ENCODE measurements around the gene ACADSB. TPM values are rescaled to one million over a fixed set of nuclear protein-coding genes. Genes with fewer than 3 reads are reported as not detected.
A peak's percentile ranks its signal among the peaks of the same experiment; 100 is the strongest.

The ACADSB gene
- total RNA-seq, 1 experiment from 2014 or later, result 9.6 TPM

DNA sequence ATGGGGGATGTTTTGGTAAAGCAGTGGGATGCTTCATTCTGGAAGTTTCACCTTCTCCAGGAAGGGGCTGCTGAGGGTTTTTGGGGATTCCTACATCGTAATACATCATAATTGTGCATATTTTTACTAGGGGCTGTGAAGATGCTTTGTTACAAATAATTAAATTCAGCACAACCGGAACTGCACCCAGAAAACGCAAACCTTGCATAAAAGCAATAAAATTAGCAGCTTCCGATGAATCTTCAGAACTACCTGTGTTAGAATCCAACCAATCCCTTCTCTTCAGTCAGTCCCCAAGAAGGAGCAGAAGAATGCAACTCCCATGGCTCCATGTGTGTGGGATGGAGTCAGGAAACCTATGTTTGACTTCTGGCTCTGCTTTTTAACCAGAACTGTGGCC is 78.5 kb downstream of the ACADSB start:
- Histone ChIP-seq H3K4me1 (no peaks in the 10 kb centered on the region), H3K27me3 (no peaks in the 10 kb centered on the region), H3K4me3 (no peak overlapping the region), H3K36me3 (no peaks in the 10 kb centered on the region), H3K27ac (no peak overlapping the region), H3K9me3 (replicated peaks) (no peaks in the 10 kb centered on the region)
- DNase-seq, result no peak

DNA sequence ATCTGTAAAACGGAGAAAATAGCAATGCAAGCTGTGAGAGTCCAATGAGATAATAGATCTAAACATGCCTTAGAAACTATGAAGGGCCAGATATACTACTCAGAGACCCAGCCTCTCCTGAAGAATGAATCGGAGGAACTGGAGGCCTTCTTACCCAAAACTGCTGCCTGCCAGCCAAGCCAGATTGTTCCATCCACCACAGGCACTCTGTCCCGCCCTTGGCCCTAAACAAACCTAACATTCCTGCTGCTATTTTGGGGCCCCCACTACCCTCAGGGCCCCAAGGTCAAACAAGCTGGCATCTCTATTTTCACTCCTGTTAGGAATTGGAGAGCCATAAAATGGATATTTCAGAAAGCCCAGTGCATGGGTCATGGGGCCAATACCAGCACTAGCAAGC is 79.0 kb downstream of the ACADSB start:
- no peak for DNase-seq
- Histone ChIP-seq H3K36me3 (no peaks in the 10 kb centered on the region), H3K4me3 (no peak overlapping the region), H3K27me3 (no peaks in the 10 kb centered on the region), H3K27ac (no peak overlapping the region), H3K4me1 (no peaks in the 10 kb centered on the region), H3K9me3 (replicated peaks) (no peaks in the 10 kb centered on the region)

DNA sequence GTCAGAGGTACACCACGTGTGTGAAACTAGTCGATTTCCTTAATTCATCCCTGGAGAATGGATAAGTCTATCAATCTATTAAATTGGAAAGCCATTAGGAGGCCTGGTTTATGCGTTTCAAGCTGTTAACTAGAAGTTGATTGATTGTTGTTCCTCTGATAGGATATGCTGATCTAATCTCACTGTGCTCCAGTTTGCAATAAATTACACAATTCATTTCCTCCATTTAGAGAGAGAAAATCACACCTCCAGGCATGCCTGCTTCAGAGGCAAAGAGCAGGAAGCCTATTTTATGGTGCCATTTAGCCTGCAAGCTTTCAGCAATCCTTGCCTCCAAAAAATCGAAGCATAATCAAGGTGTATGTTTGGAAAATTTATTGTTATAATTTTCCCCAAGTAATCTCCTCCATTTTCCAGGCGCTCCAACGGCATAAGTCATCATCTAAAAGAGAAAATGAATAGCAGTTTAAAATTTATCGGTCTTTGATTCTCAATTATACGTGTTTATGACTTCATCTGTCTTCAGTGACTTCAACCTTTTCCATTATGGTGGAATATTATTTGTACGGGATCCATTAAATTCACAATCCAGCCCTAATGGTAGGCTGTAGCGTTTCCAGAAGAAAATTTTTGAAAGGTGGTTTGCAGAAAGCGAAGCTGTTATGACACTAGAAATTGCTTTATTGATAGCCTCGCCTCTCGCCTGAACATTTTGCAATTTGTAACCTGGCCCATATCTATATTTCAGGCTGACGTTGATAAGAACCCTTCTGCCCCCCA is 84.0 kb downstream of the ACADSB start:
- H3K4me1 ChIP-seq, result no peaks in the 10 kb centered on the region
- no peak for DNase-seq
- H3K27me3 ChIP-seq, result no peaks in the 10 kb centered on the region
- no peak overlapping the region for H3K27ac ChIP-seq
- H3K9me3 ChIP-seq (replicated peaks), result no peaks in the 10 kb centered on the region
- H3K4me3 ChIP-seq, result no peak overlapping the region
- H3K36me3 ChIP-seq, result no peaks in the 10 kb centered on the region

- Histone ChIP-seq H3K36me3 (no peaks in the 10 kb centered on the region), H3K27me3 (no peaks in the 10 kb centered on the region), H3K4me3 (no peak overlapping the region), H3K9me3 (replicated peaks) (no peaks in the 10 kb centered on the region), H3K27ac (no peak overlapping the region), H3K4me1 (no peaks in the 10 kb centered on the region)
- DNase-seq, result no peak
These were observed 84.7 kb downstream of the ACADSB start for GRCh38 chr10:123093489-123093888.

- no peak overlapping the region for H3K4me3 ChIP-seq
- H3K4me1 ChIP-seq, result no peaks in the 10 kb centered on the region
- no peak overlapping the region for H3K27ac ChIP-seq
- no peaks in the 10 kb centered on the region for H3K27me3 ChIP-seq
- no peaks in the 10 kb centered on the region for H3K36me3 ChIP-seq
- no peak for DNase-seq
- H3K9me3 ChIP-seq (replicated peaks), result no peaks in the 10 kb centered on the region
These were observed 87.6 kb downstream of the ACADSB start for GRCh38 chr10:123096452-123096851.

- no peaks in the 10 kb centered on the region for H3K4me1 ChIP-seq
- peak in 1 of 2 experiments; percentile 3 for DNase-seq
- H3K36me3 ChIP-seq, result no peaks in the 10 kb centered on the region
- H3K27me3 ChIP-seq, result no peaks in the 10 kb centered on the region
- no peaks in the 10 kb centered on the region for H3K9me3 ChIP-seq (replicated peaks)
- H3K27ac ChIP-seq, result no peak overlapping the region
- no peak overlapping the region for H3K4me3 ChIP-seq
These were observed 88.2 kb downstream of the ACADSB start for GRCh38 chr10:123097039-123097438.

DNA sequence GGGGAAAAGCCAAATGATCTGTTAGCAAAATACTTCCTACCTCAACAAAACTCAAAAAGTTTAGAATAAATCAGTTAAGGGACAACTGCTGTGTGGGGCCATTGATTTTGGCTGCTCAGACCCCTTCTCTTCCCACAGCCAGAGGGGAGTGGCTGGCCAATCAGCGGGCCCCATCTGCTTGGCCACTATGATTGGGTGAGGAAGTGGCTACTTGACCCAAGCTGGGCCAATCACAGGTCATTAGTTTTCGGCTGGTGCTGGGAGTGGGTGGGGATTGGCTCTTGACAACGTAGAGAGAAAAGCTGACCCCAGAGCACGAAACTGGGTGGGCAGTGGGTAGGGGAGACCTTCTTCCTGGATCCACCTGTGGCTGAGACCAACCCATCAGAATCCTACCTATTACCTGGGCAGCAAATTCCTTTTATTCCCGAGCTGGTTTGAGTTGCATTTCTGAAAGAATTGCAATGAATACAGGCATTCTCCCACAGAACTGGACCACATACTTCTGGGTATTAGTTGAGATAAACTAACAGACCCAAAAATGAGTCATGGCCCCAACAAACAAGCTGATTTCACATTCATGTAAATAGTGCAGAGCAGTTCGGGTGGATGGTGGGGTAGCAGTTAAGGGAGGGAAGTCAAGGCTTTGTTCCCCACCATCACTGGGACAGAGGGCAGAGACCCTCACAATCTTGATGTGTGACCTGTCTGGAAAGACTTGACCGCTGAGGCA is 91.4 kb downstream of the ACADSB start:
- H3K27ac ChIP-seq, result no peak overlapping the region
- DNase-seq, result peak; percentile 4 to 22
- H3K4me1 ChIP-seq, result no peaks in the 10 kb centered on the region
- H3K9me3 ChIP-seq (replicated peaks), result no peaks in the 10 kb centered on the region
- H3K27me3 ChIP-seq, result no peaks in the 10 kb centered on the region
- H3K36me3 ChIP-seq, result no peaks in the 10 kb centered on the region
- H3K4me3 ChIP-seq, result no peak overlapping the region

DNA sequence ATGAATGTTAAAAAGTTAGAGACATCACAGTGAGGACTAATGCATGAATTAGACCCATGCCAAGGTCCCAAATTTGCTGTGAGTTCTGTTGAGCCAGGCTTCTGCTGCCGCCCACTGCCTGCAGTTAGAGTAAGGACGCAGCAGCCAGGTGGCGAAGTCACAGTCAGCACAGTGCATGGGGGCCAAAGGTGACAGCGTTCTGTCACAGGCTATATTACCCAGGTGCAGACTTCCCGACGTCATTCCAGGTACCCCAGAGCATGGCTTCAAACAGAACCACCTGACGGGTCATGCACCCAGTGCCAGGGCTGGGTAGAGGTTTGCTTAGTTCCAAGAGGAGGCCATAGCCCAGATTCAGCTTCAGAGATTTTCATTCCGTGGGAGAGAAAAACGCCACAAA is 93.1 kb downstream of the ACADSB start:
- no peaks in the 10 kb centered on the region for H3K4me1 ChIP-seq
- no peak for DNase-seq
- no peak overlapping the region for H3K4me3 ChIP-seq
- no peaks in the 10 kb centered on the region for H3K36me3 ChIP-seq
- no peaks in the 10 kb centered on the region for H3K9me3 ChIP-seq (replicated peaks)
- H3K27me3 ChIP-seq, result no peaks in the 10 kb centered on the region
- no peak overlapping the region for H3K27ac ChIP-seq

GRCh38 chr10:123102673-123103072 is 93.9 kb downstream of the ACADSB start:
- Histone ChIP-seq H3K9me3 (replicated peaks) (no peaks in the 10 kb centered on the region), H3K27me3 (no peaks in the 10 kb centered on the region), H3K4me3 (no peak overlapping the region), H3K27ac (no peak overlapping the region), H3K36me3 (no peaks in the 10 kb centered on the region), H3K4me1 (no peaks in the 10 kb centered on the region)
- no peak for DNase-seq

GRCh38 chr10:123103944-123104343 is 95.1 kb downstream of the ACADSB start:
- no peaks in the 10 kb centered on the region for H3K4me1 ChIP-seq
- H3K4me3 ChIP-seq, result no peak overlapping the region
- no peaks in the 10 kb centered on the region for H3K36me3 ChIP-seq
- H3K27me3 ChIP-seq, result no peaks in the 10 kb centered on the region
- H3K27ac ChIP-seq, result no peak overlapping the region
- DNase-seq, result no peak
- no peaks in the 10 kb centered on the region for H3K9me3 ChIP-seq (replicated peaks)

Other genes starting within 250 kb of the ACADSB start
- 1.9 and 3.3 TPM in 2 replicates for gene CUZD1, start 163.1 kb upstream of the ACADSB start, total RNA-seq (2014; rRNA removed; shearing (Covaris generic))
- 11.2 and 19.9 TPM in 2 replicates for gene FAM24B, start 129.4 kb upstream of the ACADSB start, total RNA-seq (2014; rRNA removed; shearing (Covaris generic))
- gene FAM24A, start 98.4 kb upstream of the ACADSB start, total RNA-seq (2014; rRNA removed; shearing (Covaris generic)), result not detected in 2 replicates
- 12.0 and 14.1 TPM in 2 replicates for gene C10orf88, start 54.8 kb upstream of the ACADSB start, total RNA-seq (2014; rRNA removed; shearing (Covaris generic))
- 6.8 and 7.9 TPM in 2 replicates for gene PSTK, start 28.6 kb upstream of the ACADSB start, total RNA-seq (2014; rRNA removed; shearing (Covaris generic))
- 7.8 and 9.3 TPM in 2 replicates for gene IKZF5, start 211 bp upstream of the ACADSB start, total RNA-seq (2014; rRNA removed; shearing (Covaris generic))
- 0.12 and 0.23 TPM in 2 replicates for gene HMX3, start 127.0 kb downstream of the ACADSB start, total RNA-seq (2014; rRNA removed; shearing (Covaris generic))
- not detected in 2 replicates for gene HMX2, start 139.1 kb downstream of the ACADSB start, total RNA-seq (2014; rRNA removed; shearing (Covaris generic))
- 211 and 218 TPM in 2 replicates for gene BUB3, start 145.4 kb downstream of the ACADSB start, total RNA-seq (2014; rRNA removed; shearing (Covaris generic))